Measurements from ENCODE around the gene PLXNA4.

DNA sequence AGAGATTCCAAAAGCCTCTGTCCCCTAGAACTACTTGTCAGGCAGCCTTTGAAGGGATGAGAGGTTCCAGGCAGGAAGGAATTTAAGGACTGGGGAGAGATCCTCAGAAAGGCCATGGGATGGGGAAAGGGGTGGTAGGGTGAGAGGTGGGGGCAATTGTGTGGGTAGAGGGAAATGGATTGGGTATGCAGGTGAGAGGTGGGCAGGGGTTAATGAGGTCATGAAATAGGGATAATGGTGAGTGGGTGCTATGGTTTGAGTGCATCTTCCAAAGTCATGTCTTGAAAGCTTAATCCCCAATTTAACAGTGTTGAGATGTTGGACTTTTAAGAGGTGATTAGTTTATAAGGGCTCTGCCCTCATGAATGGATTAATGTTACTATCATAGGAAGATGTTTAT is 383.5 kb downstream of the PLXNA4 start:
- TF ChIP-seq, protein P1, sequence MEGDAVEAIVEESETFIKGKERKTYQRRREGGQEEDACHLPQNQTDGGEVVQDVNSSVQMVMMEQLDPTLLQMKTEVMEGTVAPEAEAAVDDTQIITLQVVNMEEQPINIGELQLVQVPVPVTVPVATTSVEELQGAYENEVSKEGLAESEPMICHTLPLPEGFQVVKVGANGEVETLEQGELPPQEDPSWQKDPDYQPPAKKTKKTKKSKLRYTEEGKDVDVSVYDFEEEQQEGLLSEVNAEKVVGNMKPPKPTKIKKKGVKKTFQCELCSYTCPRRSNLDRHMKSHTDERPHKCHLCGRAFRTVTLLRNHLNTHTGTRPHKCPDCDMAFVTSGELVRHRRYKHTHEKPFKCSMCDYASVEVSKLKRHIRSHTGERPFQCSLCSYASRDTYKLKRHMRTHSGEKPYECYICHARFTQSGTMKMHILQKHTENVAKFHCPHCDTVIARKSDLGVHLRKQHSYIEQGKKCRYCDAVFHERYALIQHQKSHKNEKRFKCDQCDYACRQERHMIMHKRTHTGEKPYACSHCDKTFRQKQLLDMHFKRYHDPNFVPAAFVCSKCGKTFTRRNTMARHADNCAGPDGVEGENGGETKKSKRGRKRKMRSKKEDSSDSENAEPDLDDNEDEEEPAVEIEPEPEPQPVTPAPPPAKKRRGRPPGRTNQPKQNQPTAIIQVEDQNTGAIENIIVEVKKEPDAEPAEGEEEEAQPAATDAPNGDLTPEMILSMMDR (conservative IDR thresholded peaks at IDR 0.05; ENCODE audit: low read depth, low read length), result no peak
- no peak for TF ChIP-seq EZH2 (IDR thresholded peaks at IDR 0.05; ENCODE audit: borderline replicate concordance, low read depth, low read length, poor library complexity, severe bottlenecking)

Data from A673 (cell line).